ENCODE results near the gene RBM42.

DNA sequence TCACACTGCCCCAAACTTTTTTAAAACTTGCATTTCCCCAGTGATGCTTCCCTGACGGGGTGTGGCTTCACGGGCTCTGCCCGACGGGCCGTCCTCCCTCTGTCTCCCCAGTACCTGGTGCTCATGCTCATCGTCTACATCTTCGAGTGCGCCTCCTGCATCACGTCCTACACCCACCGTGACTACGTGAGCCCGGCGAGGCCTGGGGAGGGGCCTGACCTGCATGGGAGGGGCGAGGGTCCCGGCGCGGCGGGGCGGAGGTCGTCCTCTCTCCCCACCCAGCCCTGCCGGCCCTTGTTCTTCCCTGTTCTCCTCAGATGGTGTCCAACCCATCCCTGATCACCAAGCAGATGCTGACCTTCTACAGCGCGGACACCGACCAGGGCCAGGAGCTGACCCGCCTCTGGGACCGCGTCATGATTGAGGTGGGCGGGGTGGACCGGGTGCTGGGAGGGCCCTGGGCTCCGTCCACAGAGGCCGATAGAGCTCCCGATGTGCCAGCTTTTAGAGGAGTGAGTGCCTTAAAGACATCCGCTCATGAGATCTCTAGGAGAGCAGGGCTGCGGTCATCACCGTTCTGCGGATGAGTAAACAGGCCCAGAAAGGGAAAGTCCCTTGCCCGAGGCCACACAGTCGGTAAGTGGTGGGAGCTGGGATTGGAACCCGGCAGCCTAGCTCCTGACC is 44.4 kb downstream of the RBM42 start:
- TF ChIP-seq FOXM1 (IDR thresholded peaks at IDR 0.05; ENCODE audit: low read depth): no peak
- no peak for TF ChIP-seq FOXM1 (CRISPR knock-in tag; IDR thresholded peaks at IDR 0.05; ENCODE audit: low read depth)
- no peak for TF ChIP-seq POU5F1 (IDR thresholded peaks at IDR 0.05; ENCODE audit: borderline replicate concordance, low read depth, low read length, partially characterized antibody)
- no peak for TF ChIP-seq ZZZ3 (IDR thresholded peaks at IDR 0.05)
- TF ChIP-seq, protein P1, sequence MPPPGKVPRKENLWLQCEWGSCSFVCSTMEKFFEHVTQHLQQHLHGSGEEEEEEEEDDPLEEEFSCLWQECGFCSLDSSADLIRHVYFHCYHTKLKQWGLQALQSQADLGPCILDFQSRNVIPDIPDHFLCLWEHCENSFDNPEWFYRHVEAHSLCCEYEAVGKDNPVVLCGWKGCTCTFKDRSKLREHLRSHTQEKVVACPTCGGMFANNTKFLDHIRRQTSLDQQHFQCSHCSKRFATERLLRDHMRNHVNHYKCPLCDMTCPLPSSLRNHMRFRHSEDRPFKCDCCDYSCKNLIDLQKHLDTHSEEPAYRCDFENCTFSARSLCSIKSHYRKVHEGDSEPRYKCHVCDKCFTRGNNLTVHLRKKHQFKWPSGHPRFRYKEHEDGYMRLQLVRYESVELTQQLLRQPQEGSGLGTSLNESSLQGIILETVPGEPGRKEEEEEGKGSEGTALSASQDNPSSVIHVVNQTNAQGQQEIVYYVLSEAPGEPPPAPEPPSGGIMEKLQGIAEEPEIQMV (tag; conservative IDR thresholded peaks at IDR 0.05; ENCODE audit: low read depth): no peak
- no peak for TF ChIP-seq NR1H2 (CRISPR knock-in tag; IDR thresholded peaks at IDR 0.05)
- TF ChIP-seq, protein P2, sequence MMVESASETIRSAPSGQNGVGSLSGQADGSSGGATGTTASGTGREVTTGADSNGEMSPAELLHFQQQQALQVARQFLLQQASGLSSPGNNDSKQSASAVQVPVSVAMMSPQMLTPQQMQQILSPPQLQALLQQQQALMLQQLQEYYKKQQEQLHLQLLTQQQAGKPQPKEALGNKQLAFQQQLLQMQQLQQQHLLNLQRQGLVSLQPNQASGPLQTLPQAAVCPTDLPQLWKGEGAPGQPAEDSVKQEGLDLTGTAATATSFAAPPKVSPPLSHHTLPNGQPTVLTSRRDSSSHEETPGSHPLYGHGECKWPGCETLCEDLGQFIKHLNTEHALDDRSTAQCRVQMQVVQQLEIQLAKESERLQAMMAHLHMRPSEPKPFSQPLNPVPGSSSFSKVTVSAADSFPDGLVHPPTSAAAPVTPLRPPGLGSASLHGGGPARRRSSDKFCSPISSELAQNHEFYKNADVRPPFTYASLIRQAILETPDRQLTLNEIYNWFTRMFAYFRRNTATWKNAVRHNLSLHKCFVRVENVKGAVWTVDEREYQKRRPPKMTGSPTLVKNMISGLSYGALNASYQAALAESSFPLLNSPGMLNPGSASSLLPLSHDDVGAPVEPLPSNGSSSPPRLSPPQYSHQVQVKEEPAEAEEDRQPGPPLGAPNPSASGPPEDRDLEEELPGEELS (CRISPR knock-in tag; IDR thresholded peaks at IDR 0.05; ENCODE audit: borderline replicate concordance): no peak
- no peak for TF ChIP-seq NFYB (IDR thresholded peaks at IDR 0.05; ENCODE audit: extremely low read depth, insufficient read length)
- TF ChIP-seq, protein P3, sequence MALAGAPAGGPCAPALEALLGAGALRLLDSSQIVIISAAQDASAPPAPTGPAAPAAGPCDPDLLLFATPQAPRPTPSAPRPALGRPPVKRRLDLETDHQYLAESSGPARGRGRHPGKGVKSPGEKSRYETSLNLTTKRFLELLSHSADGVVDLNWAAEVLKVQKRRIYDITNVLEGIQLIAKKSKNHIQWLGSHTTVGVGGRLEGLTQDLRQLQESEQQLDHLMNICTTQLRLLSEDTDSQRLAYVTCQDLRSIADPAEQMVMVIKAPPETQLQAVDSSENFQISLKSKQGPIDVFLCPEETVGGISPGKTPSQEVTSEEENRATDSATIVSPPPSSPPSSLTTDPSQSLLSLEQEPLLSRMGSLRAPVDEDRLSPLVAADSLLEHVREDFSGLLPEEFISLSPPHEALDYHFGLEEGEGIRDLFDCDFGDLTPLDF (CRISPR knock-in tag; IDR thresholded peaks at IDR 0.05): no peak
- TF ChIP-seq, protein P4, sequence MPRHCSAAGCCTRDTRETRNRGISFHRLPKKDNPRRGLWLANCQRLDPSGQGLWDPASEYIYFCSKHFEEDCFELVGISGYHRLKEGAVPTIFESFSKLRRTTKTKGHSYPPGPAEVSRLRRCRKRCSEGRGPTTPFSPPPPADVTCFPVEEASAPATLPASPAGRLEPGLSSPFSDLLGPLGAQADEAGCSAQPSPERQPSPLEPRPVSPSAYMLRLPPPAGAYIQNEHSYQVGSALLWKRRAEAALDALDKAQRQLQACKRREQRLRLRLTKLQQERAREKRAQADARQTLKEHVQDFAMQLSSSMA (CRISPR knock-in tag; IDR thresholded peaks at IDR 0.05): no peak
- TF ChIP-seq MTA2 (IDR thresholded peaks at IDR 0.05; ENCODE audit: low read depth): no peak
- no peak for TF ChIP-seq ZBED1 (IDR thresholded peaks at IDR 0.05)
- TF ChIP-seq, protein P5, sequence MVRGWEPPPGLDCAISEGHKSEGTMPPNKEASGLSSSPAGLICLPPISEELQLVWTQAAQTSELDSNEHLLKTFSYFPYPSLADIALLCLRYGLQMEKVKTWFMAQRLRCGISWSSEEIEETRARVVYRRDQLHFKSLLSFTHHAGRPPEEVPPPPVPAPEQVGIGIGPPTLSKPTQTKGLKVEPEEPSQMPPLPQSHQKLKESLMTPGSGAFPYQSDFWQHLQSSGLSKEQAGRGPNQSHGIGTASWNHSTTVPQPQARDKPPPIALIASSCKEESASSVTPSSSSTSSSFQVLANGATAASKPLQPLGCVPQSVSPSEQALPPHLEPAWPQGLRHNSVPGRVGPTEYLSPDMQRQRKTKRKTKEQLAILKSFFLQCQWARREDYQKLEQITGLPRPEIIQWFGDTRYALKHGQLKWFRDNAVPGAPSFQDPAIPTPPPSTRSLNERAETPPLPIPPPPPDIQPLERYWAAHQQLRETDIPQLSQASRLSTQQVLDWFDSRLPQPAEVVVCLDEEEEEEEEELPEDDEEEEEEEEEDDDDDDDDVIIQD (CRISPR knock-in tag; IDR thresholded peaks at IDR 0.05): no peak

Measured in K562 (cell line).